ENCODE measurements around the gene CTNND1. TPM values are rescaled to one million over a fixed set of nuclear protein-coding genes. Genes with fewer than 3 reads are reported as not detected.

CTNND1 gene
- total and polyA plus RNA-seq, 2 donors from 2014 or later: 52.7 to 272 TPM

- intact Hi-C loops (cut with DNase I): no loop called here
- no peaks in the 10 kb centered on the region for H3K4me1 ChIP-seq (ENCODE audit: control insufficient read depth in 2 of 3, insufficient read depth in 2 of 3, low read depth in 1 of 3, low read length in 3 of 3)
- TF ChIP-seq CTCF (IDR thresholded peaks at IDR 0.05; ENCODE audit: borderline replicate concordance, extremely low read depth, insufficient read depth): no peak
- no peak overlapping the region for H3K9ac ChIP-seq (ENCODE audit: low read length in 3 of 3)
- H3K4me3 ChIP-seq (ENCODE audit: low read length in 3 of 3): no peak overlapping the region
- FAIRE-seq (no peak), DNase-seq (no peak)
- H3K36me3 ChIP-seq (ENCODE audit: control insufficient read depth in 2 of 3, insufficient read depth in 3 of 3, low read length in 3 of 3): no peaks in the 10 kb centered on the region
- no peaks in the 10 kb centered on the region for H3K9me3 ChIP-seq (ENCODE audit: control insufficient read depth in 2 of 3, insufficient read depth in 1 of 3, low read length in 3 of 3)
- no peaks in the 10 kb centered on the region for H3K27me3 ChIP-seq (ENCODE audit: control insufficient read depth, insufficient read depth, low read length)
- H3K27ac ChIP-seq (ENCODE audit: low read depth in 2 of 2, low read length in 2 of 2): no peak overlapping the region
These were observed 81.3 kb downstream of the CTNND1 start for GRCh38 chr11:57842873-57843272.

- no peaks in the 10 kb centered on the region for H3K36me3 ChIP-seq (ENCODE audit: control insufficient read depth in 2 of 3, insufficient read depth in 3 of 3, low read length in 3 of 3)
- H3K4me1 ChIP-seq (ENCODE audit: control insufficient read depth in 2 of 3, insufficient read depth in 2 of 3, low read depth in 1 of 3, low read length in 3 of 3): no peaks in the 10 kb centered on the region
- intact Hi-C loops (cut with DNase I): no loop called here
- FAIRE-seq: no peak
- H3K4me3 ChIP-seq (ENCODE audit: low read length in 3 of 3): no peak overlapping the region
- no peak overlapping the region for H3K27ac ChIP-seq (ENCODE audit: low read depth in 2 of 2, low read length in 2 of 2)
- no peak overlapping the region for H3K9ac ChIP-seq (ENCODE audit: low read length in 3 of 3)
- H3K9me3 ChIP-seq (ENCODE audit: control insufficient read depth in 2 of 3, insufficient read depth in 1 of 3, low read length in 3 of 3): no peaks in the 10 kb centered on the region
- no peak for DNase-seq
- H3K27me3 ChIP-seq (ENCODE audit: control insufficient read depth, insufficient read depth, low read length): no peaks in the 10 kb centered on the region
- TF ChIP-seq CTCF (IDR thresholded peaks at IDR 0.05; ENCODE audit: borderline replicate concordance, extremely low read depth, insufficient read depth): no peak
These were observed 106.4 kb downstream of the CTNND1 start for GRCh38 chr11:57867966-57868365.

DNA sequence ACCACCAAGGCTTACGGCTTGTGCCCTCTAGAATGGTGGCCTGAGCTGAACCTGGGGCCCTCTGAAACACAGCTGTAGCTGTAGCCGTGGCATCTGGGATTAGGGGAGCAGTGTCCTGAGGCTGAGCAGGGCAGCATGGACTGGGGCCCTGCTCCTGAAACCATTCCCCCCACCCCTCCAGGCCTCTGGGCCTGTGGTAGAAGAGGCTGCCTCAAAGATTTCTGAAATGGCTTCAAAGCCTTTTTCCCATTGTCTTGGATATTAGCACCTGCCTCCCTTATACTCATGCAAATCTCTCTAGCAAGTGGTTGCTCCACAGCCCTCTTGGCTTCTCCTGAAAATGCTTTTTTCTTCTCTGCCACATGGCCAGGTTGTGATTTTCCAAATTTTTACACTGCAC, 106.9 kb downstream of the CTNND1 start:
- DNase-seq: no peak
- no peaks in the 10 kb centered on the region for H3K36me3 ChIP-seq (ENCODE audit: control insufficient read depth in 2 of 3, insufficient read depth in 3 of 3, low read length in 3 of 3)
- H3K27me3 ChIP-seq (ENCODE audit: control insufficient read depth, insufficient read depth, low read length): no peaks in the 10 kb centered on the region
- no peaks in the 10 kb centered on the region for H3K4me1 ChIP-seq (ENCODE audit: control insufficient read depth in 2 of 3, insufficient read depth in 2 of 3, low read depth in 1 of 3, low read length in 3 of 3)
- H3K27ac ChIP-seq (ENCODE audit: low read depth in 2 of 2, low read length in 2 of 2): no peak overlapping the region
- H3K9ac ChIP-seq (ENCODE audit: low read length in 3 of 3): no peak overlapping the region
- TF ChIP-seq CTCF (IDR thresholded peaks at IDR 0.05; ENCODE audit: borderline replicate concordance, extremely low read depth, insufficient read depth): no peak
- FAIRE-seq: no peak
- H3K9me3 ChIP-seq (ENCODE audit: control insufficient read depth in 2 of 3, insufficient read depth in 1 of 3, low read length in 3 of 3): no peaks in the 10 kb centered on the region
- intact Hi-C loops (cut with DNase I): no loop called here
- H3K4me3 ChIP-seq (ENCODE audit: low read length in 3 of 3): no peak overlapping the region

Other genes with a start within 250 kb of the CTNND1 start
- gene SLC43A1, start 246.1 kb upstream of the CTNND1 start, total RNA-seq: 4.1 TPM
- 16.6 TPM for gene SLC43A1, start 246.1 kb upstream of the CTNND1 start, polyA plus RNA-seq (ENCODE audit: insufficient read depth, low read depth, low replicate concordance)
- 38.6 TPM for gene TIMM10, start 231.0 kb upstream of the CTNND1 start, total RNA-seq
- gene TIMM10, start 231.0 kb upstream of the CTNND1 start, polyA plus RNA-seq (ENCODE audit: insufficient read depth, low read depth, low replicate concordance): 174 TPM
- gene SMTNL1, start 224.2 kb upstream of the CTNND1 start, total RNA-seq: not detected
- not detected for gene SMTNL1, start 224.2 kb upstream of the CTNND1 start, polyA plus RNA-seq (ENCODE audit: insufficient read depth, low read depth, low replicate concordance)
- gene UBE2L6, start 194.1 kb upstream of the CTNND1 start, total RNA-seq: 71.4 TPM
- 73.9 TPM for gene UBE2L6, start 194.1 kb upstream of the CTNND1 start, polyA plus RNA-seq (ENCODE audit: insufficient read depth, low read depth, low replicate concordance)
- gene SERPING1, start 164.1 kb upstream of the CTNND1 start, total RNA-seq: 785 TPM
- 361 TPM for gene SERPING1, start 164.1 kb upstream of the CTNND1 start, polyA plus RNA-seq (ENCODE audit: insufficient read depth, low read depth, low replicate concordance)
- 0.82 TPM for gene YPEL4, start 111.9 kb upstream of the CTNND1 start, total RNA-seq
- 0.88 TPM for gene YPEL4, start 111.9 kb upstream of the CTNND1 start, polyA plus RNA-seq (ENCODE audit: insufficient read depth, low read depth, low replicate concordance)
- 12.2 TPM for gene CLP1, start 104.0 kb upstream of the CTNND1 start, total RNA-seq
- gene CLP1, start 104.0 kb upstream of the CTNND1 start, polyA plus RNA-seq (ENCODE audit: insufficient read depth, low read depth, low replicate concordance): 8.5 TPM
- 90.2 TPM for gene ZDHHC5, start 93.7 kb upstream of the CTNND1 start, total RNA-seq
- gene ZDHHC5, start 93.7 kb upstream of the CTNND1 start, polyA plus RNA-seq (ENCODE audit: insufficient read depth, low read depth, low replicate concordance): 28.3 TPM
- 15.2 TPM for gene MED19, start 49.6 kb upstream of the CTNND1 start, total RNA-seq
- 26.1 TPM for gene MED19, start 49.6 kb upstream of the CTNND1 start, polyA plus RNA-seq (ENCODE audit: insufficient read depth, low read depth, low replicate concordance)
- 86.1 TPM for gene TMX2, start 49.2 kb upstream of the CTNND1 start, total RNA-seq
- gene TMX2, start 49.2 kb upstream of the CTNND1 start, polyA plus RNA-seq (ENCODE audit: insufficient read depth, low read depth, low replicate concordance): 133 TPM
- gene SELENOH, start 20.3 kb upstream of the CTNND1 start, total RNA-seq: 115 TPM
- 159 TPM for gene SELENOH, start 20.3 kb upstream of the CTNND1 start, polyA plus RNA-seq (ENCODE audit: insufficient read depth, low read depth, low replicate concordance)
- not detected for gene BTBD18, start 10.0 kb upstream of the CTNND1 start, total RNA-seq
- not detected for gene BTBD18, start 10.0 kb upstream of the CTNND1 start, polyA plus RNA-seq (ENCODE audit: insufficient read depth, low read depth, low replicate concordance)